IgD-negative memory B cell (primary cell): ENCODE measurements around the gene SEPTIN1. TPM values are rescaled to one million over a fixed set of nuclear protein-coding genes. Genes with fewer than 3 reads are reported as not detected.
A peak's percentile ranks its signal among the peaks of the same experiment; 100 is the strongest.
"Not testable (repeated sequence)": the region's sequence is repeated elsewhere in the genome, so short reads cannot be mapped to it uniquely, and the experiment has no call there.

ENCODE experiments used
- H3K27ac Mint-ChIP-seq, 3 donors: one replicate each; pipeline ENCODE4 v1.8.0; 2020 to 2022; ENCODE audit warnings: mild to moderate bottlenecking in 3 of 3, mixed read lengths in 3 of 3, moderate library complexity in 1 of 3
- H3K27me3 Mint-ChIP-seq: one replicate; pipeline ENCODE4 v1.8.0; 2021; ENCODE audit warnings: mixed read lengths
- H3K36me3 Mint-ChIP-seq: one replicate; pipeline ENCODE4 v1.8.0; 2020; ENCODE audit warnings: mild to moderate bottlenecking, mixed read lengths
- H3K4me1 Mint-ChIP-seq, 3 donors: one replicate each; pipeline ENCODE4 v1.8.0; 2020 to 2022; ENCODE audit warnings: mixed read lengths in 3 of 3, mild to moderate bottlenecking in 1 of 3
- H3K4me3 Mint-ChIP-seq, 4 donors: one replicate each; pipeline ENCODE4 v1.8.0; 2020 to 2022; ENCODE audit warnings: mild to moderate bottlenecking in 4 of 4, mixed read lengths in 4 of 4, moderate library complexity in 3 of 4
- H3K9me3 Mint-ChIP-seq, 3 donors: one replicate each; pipeline ENCODE4 v1.8.0; 2020 to 2021; ENCODE audit warnings: mixed read lengths in 3 of 3, mild to moderate bottlenecking in 1 of 3
- polyA plus RNA-seq: library from polyadenylated mRNA; unstranded; fragments of 300-500 nt; fragmentation: Illumina TruSeq; gene quantifications from one replicate; pipeline ENCODE4 v1.2.3, GENCODE V29; 2021

The SEPTIN1 gene
- polyA plus RNA-seq, 1 donor from 2014 or later, result 161 TPM

- H3K27me3 Mint-ChIP-seq, H3K9me3 Mint-ChIP-seq, H3K36me3 Mint-ChIP-seq: not testable (repeated sequence)
- peak overlapping the region; percentile 83 to 95 (median 95) for H3K4me3 Mint-ChIP-seq
- H3K27ac Mint-ChIP-seq, result peak overlapping the region; percentile 89 to 92 (median 90)
- peaks cover 21 to 26% (median 22%) of the 10 kb centered on the region in 3 donors for H3K4me1 Mint-ChIP-seq
These were observed 47.2 kb downstream of the SEPTIN1 start for GRCh38 chr16:30335028-30335597.

GRCh38 chr16:30334473-30334989, 47.8 kb downstream of the SEPTIN1 start:
- H3K27me3 Mint-ChIP-seq, H3K36me3 Mint-ChIP-seq, H3K9me3 Mint-ChIP-seq: not testable (repeated sequence)
- H3K27ac Mint-ChIP-seq, result peak overlapping the region; percentile 90 to 92 (median 91)
- peaks cover 21 to 24% (median 22%) of the 10 kb centered on the region in 3 donors for H3K4me1 Mint-ChIP-seq
- H3K4me3 Mint-ChIP-seq, result peak overlapping the region; percentile 94 to 96 (median 95)

Other genes with a start within 250 kb of the SEPTIN1 start
- 1,353 TPM for gene CORO1A, start 199.0 kb downstream of the SEPTIN1 start, polyA plus RNA-seq
- 264 TPM for gene BOLA2B, start 188.9 kb downstream of the SEPTIN1 start, polyA plus RNA-seq
- 83.5 TPM for gene SLX1A, start 188.7 kb downstream of the SEPTIN1 start, polyA plus RNA-seq
- gene SULT1A3, start 183.3 kb downstream of the SEPTIN1 start, polyA plus RNA-seq, result 1.9 TPM
- 1.3 TPM for gene NPIPB13, start 134.1 kb downstream of the SEPTIN1 start, polyA plus RNA-seq
- gene CD2BP2, start 27.3 kb downstream of the SEPTIN1 start, polyA plus RNA-seq, result 42.7 TPM
- 11.3 TPM for gene TBC1D10B, start 12.1 kb downstream of the SEPTIN1 start, polyA plus RNA-seq
- gene MYL11, start 7.8 kb downstream of the SEPTIN1 start, polyA plus RNA-seq, result 1.7 TPM
- gene ZNF48, start 12.9 kb upstream of the SEPTIN1 start, polyA plus RNA-seq, result 9.7 TPM
- 4.8 TPM for gene ZNF771, start 25.0 kb upstream of the SEPTIN1 start, polyA plus RNA-seq
- gene DCTPP1, start 47.5 kb upstream of the SEPTIN1 start, polyA plus RNA-seq, result 137 TPM
- gene SEPHS2, start 63.3 kb upstream of the SEPTIN1 start, polyA plus RNA-seq, result 64.0 TPM
- 51.9 TPM for gene ITGAL, start 90.2 kb upstream of the SEPTIN1 start, polyA plus RNA-seq
- 12.7 TPM for gene ZNF768, start 144.0 kb upstream of the SEPTIN1 start, polyA plus RNA-seq
- 14.8 TPM for gene ZNF747, start 152.3 kb upstream of the SEPTIN1 start, polyA plus RNA-seq
- gene ZNF764, start 175.8 kb upstream of the SEPTIN1 start, polyA plus RNA-seq, result 6.2 TPM
- 40.7 TPM for gene ZNF688, start 189.2 kb upstream of the SEPTIN1 start, polyA plus RNA-seq
- 2.9 TPM for gene ZNF785, start 203.1 kb upstream of the SEPTIN1 start, polyA plus RNA-seq
- gene ZNF689, start 227.8 kb upstream of the SEPTIN1 start, polyA plus RNA-seq, result 12.8 TPM